ENCODE measurements around the gene LZTS2.

DNA sequence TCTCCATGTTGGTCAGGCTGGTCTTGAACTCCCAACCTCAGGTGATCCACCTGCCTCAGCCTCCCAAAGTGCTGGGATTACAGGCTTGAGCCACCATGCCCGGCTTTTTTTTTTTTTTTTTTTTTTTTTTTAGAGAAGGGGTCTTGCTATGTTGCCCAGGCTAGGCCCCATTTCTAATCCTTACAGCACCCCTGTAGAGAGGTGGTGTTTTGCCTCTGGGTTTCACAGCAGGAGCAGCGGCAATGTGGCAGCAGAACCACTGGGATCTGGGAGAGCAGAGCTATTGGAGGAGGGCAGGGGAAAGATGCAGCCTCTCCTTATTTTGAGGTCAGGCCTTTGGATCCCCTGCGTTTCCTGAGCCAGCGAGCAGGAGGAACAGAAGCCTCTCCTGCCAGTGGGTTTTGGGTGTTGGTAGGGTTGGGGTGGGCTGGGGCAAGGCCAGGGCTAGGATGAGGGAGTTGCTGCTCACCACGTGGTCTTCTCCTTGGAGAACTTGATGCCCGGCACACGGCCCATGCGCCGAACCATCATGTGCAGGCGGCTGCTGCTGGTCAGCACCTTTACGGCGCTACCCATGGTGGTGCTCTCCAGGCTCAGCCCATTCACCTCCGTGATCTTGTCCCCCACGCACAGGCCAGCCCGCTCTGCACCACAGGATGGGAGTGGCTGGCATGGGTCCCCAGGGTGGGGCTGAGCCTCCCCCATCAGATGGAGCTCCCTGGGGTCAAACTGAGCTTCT is 23.5 kb downstream of the LZTS2 start:
- TF ChIP-seq, protein P1, sequence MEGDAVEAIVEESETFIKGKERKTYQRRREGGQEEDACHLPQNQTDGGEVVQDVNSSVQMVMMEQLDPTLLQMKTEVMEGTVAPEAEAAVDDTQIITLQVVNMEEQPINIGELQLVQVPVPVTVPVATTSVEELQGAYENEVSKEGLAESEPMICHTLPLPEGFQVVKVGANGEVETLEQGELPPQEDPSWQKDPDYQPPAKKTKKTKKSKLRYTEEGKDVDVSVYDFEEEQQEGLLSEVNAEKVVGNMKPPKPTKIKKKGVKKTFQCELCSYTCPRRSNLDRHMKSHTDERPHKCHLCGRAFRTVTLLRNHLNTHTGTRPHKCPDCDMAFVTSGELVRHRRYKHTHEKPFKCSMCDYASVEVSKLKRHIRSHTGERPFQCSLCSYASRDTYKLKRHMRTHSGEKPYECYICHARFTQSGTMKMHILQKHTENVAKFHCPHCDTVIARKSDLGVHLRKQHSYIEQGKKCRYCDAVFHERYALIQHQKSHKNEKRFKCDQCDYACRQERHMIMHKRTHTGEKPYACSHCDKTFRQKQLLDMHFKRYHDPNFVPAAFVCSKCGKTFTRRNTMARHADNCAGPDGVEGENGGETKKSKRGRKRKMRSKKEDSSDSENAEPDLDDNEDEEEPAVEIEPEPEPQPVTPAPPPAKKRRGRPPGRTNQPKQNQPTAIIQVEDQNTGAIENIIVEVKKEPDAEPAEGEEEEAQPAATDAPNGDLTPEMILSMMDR (IDR thresholded peaks at IDR 0.05) = no peak
- TF ChIP-seq POLR2A (IDR thresholded peaks at IDR 0.05) = no peak
